IMR-90 (cell line): ENCODE measurements around the gene ATIC. TPM values are rescaled to one million over a fixed set of nuclear protein-coding genes. Genes with fewer than 3 reads are reported as not detected.

Experiments used
- ATAC-seq: fragments of 200-7000 bp; cut with Tn5 transposase; 2 replicates; pipeline ENCODE4 v1.9.1; 2020; ENCODE audit warnings: low read depth, mild to moderate bottlenecking, moderate library complexity
- BruUV-seq: library from RNA; stranded (reverse); fragments of 400-500 nt; replicated peaks from 2 replicates; lab custom pipeline; 2021; lab: Mats Ljungman, UMichigan
- CTCF ChIA-PET: fragments of 300-600 bp; formaldehyde crosslinking; extraction: SDS; loops from one replicate; lab custom pipeline; 2021; ENCODE audit warnings: antibody characterized with exemption; lab: Yijun Ruan, JAX
- POLR2A ChIA-PET: fragments of 300-600 bp; sonication (Branson Sonifier 250); formaldehyde crosslinking; loops from one replicate; lab custom pipeline; 2022; ENCODE audit warnings: antibody characterized with exemption; ENCODE audit not compliant: unreplicated experiment; lab: Charles Lee
- DNase-seq: peaks from one replicate; pipeline ENCODE4 v3.0.0; 2013
- H2AFZ ChIP-seq: replicated peaks from 2 replicates; pipeline ENCODE3; 2013; ENCODE audit warnings: low read length, mild to moderate bottlenecking; ENCODE audit not compliant: poor library complexity
- H2AK5ac ChIP-seq: 2 replicates; pipeline ENCODE4 v1.6.1; 2013; ENCODE audit warnings: low read depth, low read length, inconsistent platforms
- H2AK9ac ChIP-seq: replicated peaks from 2 replicates; pipeline ENCODE3; 2013; ENCODE audit warnings: mild to moderate bottlenecking, low read depth, low read length, moderate library complexity; ENCODE audit not compliant: poor library complexity
- H2BK120ac ChIP-seq: 2 replicates; pipeline ENCODE4 v1.6.1; 2013; ENCODE audit warnings: low read depth, low read length, inconsistent platforms
- H2BK15ac ChIP-seq: 3 replicates; pipeline ENCODE4 v1.6.1; 2013; ENCODE audit warnings: low read depth, low read length, inconsistent platforms
- H2BK20ac ChIP-seq: 2 replicates; pipeline ENCODE4 v1.6.1; 2013; ENCODE audit warnings: low read depth, mild to moderate bottlenecking, inconsistent platforms, low read length, moderate library complexity
- H2BK5ac ChIP-seq: 2 replicates; pipeline ENCODE4 v1.6.1; 2013; ENCODE audit warnings: mild to moderate bottlenecking, low read depth, low read length, inconsistent platforms; ENCODE audit not compliant: poor library complexity, severe bottlenecking
- H3K14ac ChIP-seq: replicated peaks from 2 replicates; pipeline ENCODE4 v1.6.1; 2013; ENCODE audit warnings: low read depth, low read length, inconsistent platforms
- H3K18ac ChIP-seq: 2 replicates; pipeline ENCODE4 v1.6.1; 2013; ENCODE audit warnings: low read depth, low read length, control low read depth
- H3K23ac ChIP-seq: 2 replicates; pipeline ENCODE4 v1.6.1; 2013; ENCODE audit warnings: low read depth, low read length, inconsistent platforms
- H3K27ac ChIP-seq: 2 replicates; pipeline ENCODE4 v1.5.1; 2013; ENCODE audit warnings: mild to moderate bottlenecking, control low read depth, low read length; ENCODE audit not compliant: insufficient read depth
- H3K27me3 ChIP-seq: 2 replicates; pipeline ENCODE4 v1.6.1; 2013; ENCODE audit warnings: low read length; ENCODE audit not compliant: control insufficient read depth, insufficient read depth
- H3K36me3 ChIP-seq: 2 replicates; pipeline ENCODE4 v1.6.1; 2013; ENCODE audit warnings: low read length, mixed read lengths; ENCODE audit not compliant: control insufficient read depth, insufficient read depth
- H3K4ac ChIP-seq: 2 replicates; pipeline ENCODE4 v1.6.1; 2013; ENCODE audit warnings: low read depth, low read length, inconsistent platforms
- H3K4me1 ChIP-seq: 2 replicates; pipeline ENCODE4 v1.6.1; 2013; ENCODE audit warnings: low read length, mixed read lengths; ENCODE audit not compliant: control insufficient read depth, insufficient read depth
- H3K4me2 ChIP-seq: 2 replicates; pipeline ENCODE4 v1.6.1; 2013; ENCODE audit warnings: low read depth, mild to moderate bottlenecking, control low read depth, low read length, moderate library complexity
- H3K4me3 ChIP-seq: 2 replicates; pipeline ENCODE4 v1.5.1; 2013; ENCODE audit warnings: low read depth, mild to moderate bottlenecking, control low read depth, low read length, moderate library complexity; ENCODE audit not compliant: insufficient read depth
- H3K56ac ChIP-seq: 2 replicates; pipeline ENCODE4 v1.6.1; 2013; ENCODE audit warnings: low read length, inconsistent platforms; ENCODE audit not compliant: insufficient read depth; ENCODE audit errors: extremely low read depth
- H3K79me1 ChIP-seq, 2 experiments: 2 replicates each; pipeline ENCODE4 v1.6.1; 2013; ENCODE audit warnings: low read length in 2 of 2, inconsistent platforms in 1 of 2, low read depth in 1 of 2
- H3K9ac ChIP-seq: 2 replicates; pipeline ENCODE4 v1.6.1; 2013; ENCODE audit warnings: low read depth, low read length, control low read depth
- H3K9me1 ChIP-seq: 2 replicates; pipeline ENCODE4 v1.6.1; 2013; ENCODE audit warnings: low read length, inconsistent platforms; ENCODE audit not compliant: insufficient read depth
- H3K9me3 ChIP-seq: 2 replicates; pipeline ENCODE4 v1.6.1; 2013; ENCODE audit warnings: low read length; ENCODE audit not compliant: control insufficient read depth, insufficient read depth
- H4K20me1 ChIP-seq: 2 replicates; pipeline ENCODE4 v1.6.1; 2013; ENCODE audit warnings: low read length, inconsistent platforms; ENCODE audit not compliant: insufficient read depth
- H4K5ac ChIP-seq: 2 replicates; pipeline ENCODE4 v1.6.1; 2013; ENCODE audit warnings: mild to moderate bottlenecking, low read depth, low read length, control low read depth
- H4K8ac ChIP-seq, 2 experiments: 2 replicates each; pipeline ENCODE4 v1.6.1; 2013; ENCODE audit warnings: low read depth in 2 of 2, low read length in 2 of 2, control low read depth in 1 of 2, inconsistent platforms in 1 of 2
- H4K91ac ChIP-seq: 2 replicates; pipeline ENCODE4 v1.6.1; 2013; ENCODE audit warnings: low read depth, low read length, inconsistent platforms; ENCODE audit not compliant: insufficient read depth
- CEBPB ChIP-seq: IDR thresholded peaks from 2 replicates; pipeline ENCODE4 v1.6.1; 2012; ENCODE audit warnings: low read depth, low read length, improper control_type of control experiment
- CHD1 ChIP-seq: IDR thresholded peaks from 2 replicates; pipeline ENCODE4 v1.6.1; 2012; ENCODE audit warnings: low read depth, low read length, improper control_type of control experiment
- POLR2A ChIP-seq: IDR thresholded peaks from 2 replicates; pipeline ENCODE4 v1.6.1; 2012; ENCODE audit warnings: mild to moderate bottlenecking, low read depth, low read length
- RAD21 ChIP-seq: IDR thresholded peaks from 2 replicates; pipeline ENCODE4 v1.6.1; 2012; ENCODE audit warnings: low read length, improper control_type of control experiment
- RCOR1 ChIP-seq: IDR thresholded peaks from 2 replicates; pipeline ENCODE4 v1.6.1; 2012; ENCODE audit warnings: mild to moderate bottlenecking, low read length, improper control_type of control experiment; ENCODE audit not compliant: insufficient replicate concordance
- RFX5 ChIP-seq: IDR thresholded peaks from 2 replicates; pipeline ENCODE4 v1.8.0; 2012; ENCODE audit warnings: low read depth, mild to moderate bottlenecking, low read length, moderate library complexity
- SMC3 ChIP-seq: fragments of 150-350 bp; IDR thresholded peaks from 2 replicates; pipeline ENCODE4 v1.6.1; 2016; ENCODE audit warnings: low read depth, mild to moderate bottlenecking, antibody characterized with exemption, low read length, moderate library complexity
- WGBS, 2 experiments: methylation state at CpG; one replicate each; pipeline versions ENCODE4 v1.1.5 to v1.1.7; 2013; ENCODE audit warnings: missing lambda C conversion rate in 2 of 2; ENCODE audit not compliant: insufficient read length in 1 of 2; ENCODE audit errors: extremely low coverage in 2 of 2; 5-methylcytosine and 5-hydroxymethylcytosine counted together
- dilution Hi-C: fragments of 300-500 bp; cut with HindIII; formaldehyde crosslinking; loops from one replicate; pipeline ENCODE4 v1.14.3; 2018; ENCODE audit warnings: low sequenced_read_pairs; ENCODE audit not compliant: unreplicated experiment
- in situ Hi-C: fragments of 300-500 bp; cut with MboI; formaldehyde crosslinking; loops from 3 replicates; pipeline ENCODE4 v1.14.3; 2019; ENCODE audit warnings: low sequenced_read_pairs, inconsistent platforms, mixed read lengths
- intact Hi-C: fragments of 100-400 bp; cut with micrococcal nuclease; formaldehyde crosslinking; loops from 2 replicates; pipeline ENCODE4 v1.10.0; 2022
- polyA plus RNA-seq, 3 experiments: library from polyadenylated mRNA; depleted of rRNA; stranded (reverse); fragments of >200 nt; gene quantifications; 2 replicates each; pipeline ENCODE4 v1.2.3, GENCODE V29; 2012; ENCODE audit warnings: low replicate concordance in 1 of 3
- total RNA-seq: library from RNA; depleted of rRNA; stranded (reverse); fragments of >200 nt; gene quantifications from 2 replicates; pipeline ENCODE4 v1.2.3, GENCODE V29; 2012

The ATIC gene
- total and polyA plus RNA-seq, 2 of the 4 experiments (the other 2 are of a cell fraction): 30.5 to 101 TPM

- no peak for TF ChIP-seq RFX5
- TF ChIP-seq POLR2A: no peak
- TF ChIP-seq SMC3: no peak
- no peak for TF ChIP-seq RAD21
- no peak for TF ChIP-seq CHD1
- TF ChIP-seq RCOR1: no peak
- no peak for TF ChIP-seq CEBPB
- H2AFZ ChIP-seq: no peak overlapping the region
- dilution Hi-C loops (no loop called here), intact Hi-C loops (loop anchor here (5.0 to 10.0 kb wide), 2 partner anchors 311 to 662 kb away; no protein-coding TSS in a partner anchor), in situ Hi-C loops (no loop called here)
- no peaks in the 10 kb centered on the region for H3K9me3 ChIP-seq
- no peaks in the 10 kb centered on the region for H3K4me1 ChIP-seq
- ChIA-PET CTCF (no interaction called here), POLR2A (no interaction called here)
- H3K4ac ChIP-seq: no peak overlapping the region
- no peak overlapping the region for H4K91ac ChIP-seq
- no peaks in the 10 kb centered on the region for H3K36me3 ChIP-seq
- no peaks in the 10 kb centered on the region for H4K20me1 ChIP-seq
- H3K27me3 ChIP-seq: no peaks in the 10 kb centered on the region
- no peak overlapping the region for H4K5ac ChIP-seq
- H3K27ac ChIP-seq: no peak overlapping the region
- no TSS peak for BruUV-seq
- H2BK15ac ChIP-seq: no peak overlapping the region
- no peak overlapping the region for H2BK20ac ChIP-seq
- H3K4me3 ChIP-seq: no peak overlapping the region
- no peak overlapping the region for H3K9ac ChIP-seq
- no peak overlapping the region for H4K8ac ChIP-seq
- no peak overlapping the region for H3K56ac ChIP-seq
- DNase-seq (no peak), ATAC-seq (no peak)
- no peak overlapping the region for H3K23ac ChIP-seq
- no peak overlapping the region for H3K4me2 ChIP-seq
- no peaks in the 10 kb centered on the region for H3K79me1 ChIP-seq
- no peak overlapping the region for H2BK5ac ChIP-seq
- H2AK5ac ChIP-seq: no peak overlapping the region
- H3K9me1 ChIP-seq: no peaks in the 10 kb centered on the region
- H3K18ac ChIP-seq: no peak overlapping the region
- no CpG with 5 or more reads among the region's 3 CpGs for WGBS, 2 experiments
- H2BK120ac ChIP-seq: no peak overlapping the region
- H3K14ac ChIP-seq: no peak overlapping the region
- H2AK9ac ChIP-seq: no peak overlapping the region
These were observed 38.9 kb upstream of the ATIC start for GRCh38 chr2:215272918-215273317.
